SK-N-MC (cell line): ENCODE measurements around the gene MRPS10.
"Not testable (repeated sequence)": the region's sequence is repeated elsewhere in the genome, so short reads cannot be mapped to it uniquely, and the experiment has no call there.

ENCODE experiments used
- EZH2 ChIP-seq: fragments of 200-600 bp; sonication (generic); IDR thresholded peaks from one replicate; pipeline ENCODE4 v1.6.1; 2017; ENCODE audit warnings: antibody characterized with exemption
- FOXP2 ChIP-seq: optimal IDR thresholded peaks from 2 replicates; pipeline ENCODE3; 2011; ENCODE audit warnings: mild to moderate bottlenecking, moderate library complexity; ENCODE audit not compliant: insufficient read depth; ENCODE audit errors: extremely low read length, control extremely low read depth
- POLR2AphosphoS5 ChIP-seq: IDR thresholded peaks from 2 replicates; pipeline ENCODE4 v1.6.1; 2012; ENCODE audit warnings: mild to moderate bottlenecking, low read depth, low read length, borderline replicate concordance

DNA sequence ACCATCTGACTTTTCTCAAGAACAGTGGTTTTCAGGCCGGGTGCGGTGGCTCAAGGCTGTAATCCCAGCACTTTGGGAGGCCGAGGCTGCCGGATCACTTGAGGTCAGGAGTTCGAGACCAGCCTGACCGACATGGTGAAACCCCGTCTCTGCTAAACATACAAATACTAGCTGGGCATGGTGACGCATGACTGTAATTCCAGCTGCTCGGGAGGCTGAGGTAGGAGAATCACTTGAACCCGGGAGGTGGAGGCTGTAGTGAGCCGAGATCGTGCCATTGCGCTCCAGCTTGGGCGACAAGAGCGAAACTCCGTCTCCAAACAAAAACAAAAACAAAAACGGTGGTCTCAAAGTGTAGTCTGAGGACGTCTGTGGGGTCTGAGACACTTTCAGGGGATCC, 1.2 kb downstream of the MRPS10 start:
- TF ChIP-seq POLR2AphosphoS5, EZH2, FOXP2: not testable (repeated sequence)
